RPMI8226 (cell line): ENCODE data around the gene TOM1L2.
"Not testable (repeated sequence)": the region's sequence is repeated elsewhere in the genome, so short reads cannot be mapped to it uniquely, and the experiment has no call there.

Experiments used
- DNase-seq: peaks from one replicate; pipeline ENCODE4 v3.0.0-alpha.2; 2015

The TOM1L2 gene

DNA sequence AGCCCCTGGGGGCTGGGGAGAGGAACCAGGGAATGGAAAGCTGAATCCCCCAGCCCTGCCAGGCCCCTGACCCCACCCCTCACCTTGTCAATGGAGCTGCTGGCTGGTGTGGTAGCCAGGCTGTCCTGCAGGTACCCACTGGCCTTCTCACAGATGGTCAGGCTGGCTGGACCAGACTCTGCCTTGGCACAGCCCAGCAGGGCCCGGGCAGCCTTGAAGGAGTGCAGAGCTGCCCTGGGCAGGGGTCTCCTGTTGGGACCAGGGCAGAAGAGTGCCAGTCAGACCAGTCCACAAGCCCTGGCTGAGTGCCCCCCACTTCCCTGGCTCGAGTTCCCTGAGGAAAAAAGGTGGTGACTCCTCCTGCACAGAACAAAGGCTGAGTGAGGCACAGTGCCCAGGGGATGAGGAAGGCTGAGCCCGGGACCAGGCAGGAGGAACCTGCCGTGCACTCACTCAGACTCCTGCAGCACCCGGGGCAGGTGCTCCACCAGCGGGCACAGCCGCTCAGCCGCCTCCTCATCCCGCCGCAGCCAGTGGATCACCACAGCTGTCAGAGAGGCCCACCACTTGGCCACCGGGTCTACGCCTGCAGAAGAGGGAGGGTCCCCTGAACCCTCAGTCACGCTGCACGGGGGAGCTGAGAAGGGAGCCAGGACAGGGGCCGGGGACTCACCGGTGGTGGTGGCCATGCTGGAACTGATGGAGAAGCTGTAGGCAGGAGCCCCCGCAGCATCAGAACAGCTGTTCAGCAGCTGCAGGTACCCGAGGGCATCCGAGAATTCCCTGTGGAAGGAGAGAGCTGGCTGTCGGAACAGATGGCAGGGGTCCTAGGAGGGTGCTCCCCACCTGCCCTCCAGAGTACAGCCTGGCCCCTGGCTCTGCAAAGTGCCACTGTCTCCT, 157.8 kb downstream of the TOM1L2 start:
- no peak for DNase-seq

- no peak for DNase-seq
These were observed 158.5 kb downstream of the TOM1L2 start for GRCh38 chr17:17813725-17814095.

DNA sequence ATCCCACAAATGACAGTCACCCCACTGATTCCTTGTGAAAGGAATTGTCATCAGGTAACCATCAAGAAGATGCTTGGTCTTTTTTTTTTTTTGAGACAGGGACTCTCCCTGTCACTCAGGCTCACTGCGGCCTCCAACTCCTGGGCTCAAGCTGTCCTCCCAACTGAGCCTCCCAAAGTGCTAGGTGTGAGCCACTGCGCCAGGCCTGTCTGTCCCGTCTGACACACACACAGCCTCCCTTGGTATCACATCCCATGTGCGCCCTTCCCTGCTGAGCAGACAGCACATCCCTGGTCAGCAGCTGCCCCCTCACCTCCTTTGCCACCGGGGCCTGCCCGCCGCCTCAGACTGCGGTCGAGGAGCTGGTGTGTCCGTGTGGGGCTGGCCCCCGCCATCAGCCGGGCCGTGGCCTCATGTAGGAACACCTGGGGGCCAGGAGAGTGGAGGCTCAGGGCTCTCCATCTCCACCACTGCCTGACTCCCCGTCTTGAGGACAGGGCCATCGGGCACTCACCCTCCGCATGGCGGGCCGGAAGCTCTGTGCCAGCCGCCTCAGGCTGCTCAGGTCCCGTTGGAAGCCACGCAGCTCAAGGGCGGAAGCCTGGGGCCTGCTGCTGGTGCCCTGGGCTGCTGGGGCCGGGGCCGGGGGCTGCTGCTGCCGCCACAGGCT, 159.0 kb downstream of the TOM1L2 start:
- DNase-seq = no peak

DNA sequence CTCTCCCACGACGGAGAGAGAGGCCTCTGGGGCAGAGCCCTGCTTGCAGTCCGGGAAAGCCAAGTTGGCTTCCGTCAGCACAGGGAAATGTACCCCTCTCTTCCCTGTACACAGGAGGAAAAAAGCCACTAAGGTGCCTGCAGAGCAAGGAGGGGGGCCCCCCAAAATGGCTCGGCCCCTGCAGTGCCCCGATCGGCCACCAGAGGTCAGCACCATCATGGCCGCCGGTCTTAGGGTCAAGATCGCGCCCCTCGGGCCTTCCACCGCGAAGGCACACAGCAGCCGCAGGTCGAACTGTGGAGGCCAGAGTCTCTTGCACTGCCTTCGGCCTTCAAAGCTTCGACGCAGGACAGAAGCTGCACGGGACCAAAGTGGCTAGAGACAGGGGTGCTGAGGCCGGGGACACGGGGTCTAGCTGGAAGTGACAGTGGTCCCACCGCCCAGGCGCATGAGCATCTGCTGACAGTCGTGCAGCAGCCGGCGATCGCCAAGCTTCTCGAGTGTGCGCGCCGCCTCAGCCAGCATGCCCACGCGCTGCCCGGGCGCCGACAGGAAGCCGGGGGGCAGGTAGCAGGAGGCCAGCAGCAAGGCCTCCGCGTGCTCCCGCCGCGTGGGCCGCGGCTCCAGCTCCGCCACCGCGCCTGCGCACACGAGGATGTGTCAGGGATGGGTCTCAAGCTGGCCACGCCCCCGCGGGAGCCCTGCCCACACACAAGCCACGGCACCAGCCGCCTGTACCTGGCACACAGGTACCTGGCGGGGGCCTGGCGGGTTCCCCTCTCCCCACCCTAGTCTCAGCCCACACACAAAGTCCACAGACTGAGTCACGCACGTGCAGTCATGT, 159.8 kb downstream of the TOM1L2 start:
- peak; percentile 61 for DNase-seq

- no peak for DNase-seq
These were observed 160.6 kb downstream of the TOM1L2 start for GRCh38 chr17:17811381-17812210.

DNA sequence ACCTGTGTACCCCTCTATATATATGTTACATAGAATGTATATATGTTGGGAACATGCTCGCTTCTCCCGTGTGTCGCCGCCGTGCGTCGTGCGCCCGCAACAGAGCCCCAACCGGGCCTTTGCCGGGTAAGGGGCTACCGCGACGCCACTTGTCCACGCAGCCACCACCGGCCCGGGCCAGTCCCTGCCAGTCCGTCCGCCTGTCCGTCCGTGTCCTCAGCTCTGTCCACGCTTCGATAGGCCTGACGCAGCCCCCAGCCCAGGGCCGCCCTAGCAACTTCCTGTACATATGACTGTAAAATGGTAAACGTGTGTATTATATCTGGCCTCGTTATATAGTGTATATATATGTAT, 161.3 kb downstream of the TOM1L2 start:
- DNase-seq = no peak

DNA sequence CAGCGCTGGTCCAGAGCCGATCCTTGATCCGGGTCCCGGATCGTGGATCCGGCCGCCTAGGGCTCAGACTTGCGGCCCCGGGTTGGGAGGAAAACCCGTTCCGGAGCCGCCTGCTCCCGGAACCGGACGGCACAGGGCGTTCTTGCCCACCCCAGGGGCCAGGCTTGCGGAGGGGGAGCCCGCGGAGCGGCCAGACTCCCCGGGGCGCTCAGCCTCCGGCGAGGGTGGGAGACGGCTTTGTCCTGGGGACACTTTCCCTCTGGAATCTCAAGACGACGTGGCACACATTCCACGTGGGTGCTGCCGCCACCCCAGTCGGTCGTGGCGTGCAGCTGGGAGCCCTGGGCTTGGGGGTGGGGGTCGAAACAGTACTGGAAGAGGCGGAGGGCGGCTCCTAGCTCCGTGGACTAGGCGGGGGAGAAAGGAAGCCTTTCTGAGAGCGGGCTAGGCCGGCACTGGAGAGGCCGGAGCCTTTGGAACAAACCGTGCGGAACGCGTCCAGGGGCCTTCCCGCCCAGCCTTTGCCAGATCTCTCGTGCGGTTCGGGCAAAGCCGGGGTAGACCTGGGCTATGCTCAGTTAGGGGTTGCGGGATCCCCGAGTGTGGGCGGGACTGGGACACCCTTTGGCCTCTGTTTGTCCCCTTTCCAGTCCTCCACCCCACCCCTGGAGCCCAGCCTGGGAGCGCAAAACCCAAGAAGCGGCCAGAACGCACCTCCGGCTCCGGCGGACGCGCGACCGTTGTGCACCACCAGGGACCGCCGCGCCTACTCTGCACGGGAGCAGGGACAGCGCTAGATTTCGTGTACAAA, 161.9 kb downstream of the TOM1L2 start:
- no peak for DNase-seq

- no peak for DNase-seq
These were observed 162.6 kb downstream of the TOM1L2 start for GRCh38 chr17:17809531-17810083.

GRCh38 chr17:17808706-17809432, 163.3 kb downstream of the TOM1L2 start:
- peak; percentile 81 for DNase-seq

DNA sequence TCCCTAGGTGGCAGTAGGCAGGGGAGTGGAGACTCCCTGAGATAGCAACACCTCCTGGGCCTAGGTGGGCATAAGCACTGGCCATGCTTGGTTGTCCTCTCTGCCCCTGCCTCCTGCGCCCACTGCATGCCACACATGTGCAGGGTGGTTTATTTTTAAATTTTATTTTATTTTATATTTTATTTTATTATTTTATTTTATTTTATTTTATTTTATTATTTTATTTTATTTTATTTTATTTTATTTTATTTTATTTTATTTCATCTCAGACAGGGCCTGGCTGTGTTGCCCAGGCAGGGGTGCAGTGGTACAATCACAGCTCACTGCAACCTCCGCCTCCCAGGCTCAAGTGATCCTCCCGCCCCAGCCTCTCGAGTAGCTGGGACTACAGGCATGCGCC, 164.0 kb downstream of the TOM1L2 start:
- not testable (repeated sequence) for DNase-seq

GRCh38 chr17:17807440-17807839, 164.8 kb downstream of the TOM1L2 start:
- no peak for DNase-seq

- no peak for DNase-seq
These were observed 165.5 kb downstream of the TOM1L2 start for GRCh38 chr17:17806611-17807274.

DNA sequence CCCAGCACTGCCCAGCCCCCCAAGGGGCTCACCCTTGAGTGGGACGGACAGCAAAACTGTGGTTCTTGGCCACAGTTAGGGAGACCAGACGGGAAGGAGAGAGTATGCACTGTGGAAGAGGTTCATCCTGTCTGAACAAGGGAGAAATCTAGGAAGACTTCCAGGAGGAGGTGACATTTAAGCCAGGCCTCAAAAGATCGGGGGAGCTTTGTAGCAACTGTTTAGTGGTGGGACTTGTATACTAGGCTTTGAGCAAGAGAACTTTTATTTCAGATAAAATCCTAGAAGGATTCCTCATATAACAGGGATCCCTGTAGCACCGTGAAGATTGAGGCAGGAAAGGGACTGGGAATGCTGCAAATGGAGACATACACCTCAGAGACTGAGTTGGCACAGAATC, 166.2 kb downstream of the TOM1L2 start:
- no peak for DNase-seq

GRCh38 chr17:17805575-17805974, 166.6 kb downstream of the TOM1L2 start:
- no peak for DNase-seq

GRCh38 chr17:17804007-17804406, 168.2 kb downstream of the TOM1L2 start:
- DNase-seq = no peak

DNA sequence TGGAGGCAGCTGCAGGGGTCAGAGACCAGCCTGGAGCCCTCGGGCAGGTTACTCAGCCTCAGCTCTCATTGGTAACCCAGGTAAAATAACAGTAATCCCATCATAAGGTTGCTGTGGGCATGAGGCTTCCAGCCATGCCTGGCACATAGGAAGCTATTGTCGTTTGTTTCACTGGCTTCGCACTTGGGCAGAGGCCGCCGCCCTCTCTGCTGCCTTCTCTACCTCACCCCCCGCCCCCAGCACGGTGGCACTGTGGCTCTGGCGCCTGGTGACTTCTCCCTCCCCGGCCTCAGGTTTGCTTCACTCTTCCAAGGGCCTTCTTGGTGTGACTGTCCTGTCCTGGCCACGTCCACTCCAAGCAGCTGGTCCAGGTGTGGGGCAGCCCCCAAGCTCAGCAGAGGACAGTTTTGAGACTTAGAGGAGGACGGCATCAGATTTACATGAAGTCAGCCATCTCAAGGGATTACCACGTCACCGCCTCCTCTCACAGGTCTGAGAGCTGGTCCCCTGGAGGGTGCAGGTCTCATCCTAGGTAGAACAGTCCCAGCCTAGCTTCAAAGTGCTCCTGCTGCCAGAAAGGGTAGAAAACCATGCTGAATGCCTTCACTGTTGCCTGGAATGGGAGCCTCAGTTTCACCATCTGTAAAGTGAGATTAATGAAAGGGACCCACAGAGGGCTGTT, 170.3 kb downstream of the TOM1L2 start:
- no peak for DNase-seq

DNA sequence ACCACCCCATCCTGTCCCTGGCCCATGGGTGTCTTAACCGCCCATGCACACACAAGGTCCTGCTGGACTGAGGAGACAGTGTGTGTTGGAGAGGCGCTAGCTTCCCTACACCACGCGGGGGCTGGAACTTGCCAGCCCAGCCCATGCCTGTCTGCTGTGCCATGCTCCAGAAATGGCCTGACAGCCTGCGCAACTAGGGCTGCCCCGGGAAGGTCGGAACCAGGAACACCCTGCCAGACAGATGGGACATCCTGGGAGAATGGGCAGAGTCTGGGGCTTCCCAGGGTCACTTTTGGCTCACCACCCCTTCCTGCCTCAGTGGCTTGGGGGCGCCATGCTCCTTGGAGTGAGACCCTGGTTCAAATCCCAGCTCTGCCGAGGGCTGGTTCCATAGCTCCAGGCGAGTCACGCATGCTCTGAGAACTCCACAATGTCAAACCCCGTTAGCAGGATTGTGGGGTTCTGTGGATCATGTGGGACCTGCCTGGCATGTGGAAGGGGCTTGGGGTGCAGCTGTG, 171.6 kb downstream of the TOM1L2 start:
- DNase-seq = no peak

- no peak for DNase-seq
These were observed 173.5 kb downstream of the TOM1L2 start for GRCh38 chr17:17798573-17799255.
